HL-60 (cell line): ENCODE data around the gene CCDC54.

Source experiments
- DNase-seq, 2 experiments: peaks; one replicate each; pipeline ENCODE4 v3.0.0-alpha.2; 2010 to 2020; ENCODE audit warnings: low read depth in 1 of 2, low spot score in 1 of 2
- H3K27ac ChIP-seq: fragments of 250-450 bp; sonication (Bioruptor Pico); replicated peaks from 2 replicates; pipeline ENCODE4 v1.5.1; 2020; ENCODE audit warnings: mild to moderate bottlenecking, moderate library complexity
- H3K27me3 ChIP-seq: fragments of 250-450 bp; sonication (Bioruptor Pico); 2 replicates; pipeline ENCODE4 v1.5.1; 2021; ENCODE audit warnings: mild to moderate bottlenecking, moderate library complexity; ENCODE audit not compliant: insufficient read depth, poor library complexity, severe bottlenecking
- H3K4me3 ChIP-seq: replicated peaks from 2 replicates; pipeline ENCODE4 v1.5.1; 2011; ENCODE audit warnings: mild to moderate bottlenecking, control low read depth, low read length; ENCODE audit not compliant: insufficient read depth
- GABPA ChIP-seq: IDR thresholded peaks from 2 replicates; pipeline ENCODE4 v1.6.1; 2012; ENCODE audit warnings: low read depth
- POLR2AphosphoS5 ChIP-seq: IDR thresholded peaks from 2 replicates; pipeline ENCODE4 v1.6.1; 2012; ENCODE audit warnings: low read depth
- SPI1 ChIP-seq: IDR thresholded peaks from 2 replicates; pipeline ENCODE4 v1.6.1; 2012; ENCODE audit warnings: low read depth, mild to moderate bottlenecking, borderline replicate concordance
- TF ChIP-seq, protein P1 (sequence below): IDR thresholded peaks from one replicate; pipeline ENCODE4 v1.5.1; 2011; ENCODE audit warnings: low read length, control low read depth, inconsistent platforms; ENCODE audit not compliant: insufficient read depth
- TF ChIP-seq, protein P2 (sequence below): IDR thresholded peaks from 2 replicates; pipeline ENCODE4 v1.6.1; 2012; ENCODE audit warnings: low read depth; ENCODE audit not compliant: insufficient replicate concordance

Gene CCDC54

DNA sequence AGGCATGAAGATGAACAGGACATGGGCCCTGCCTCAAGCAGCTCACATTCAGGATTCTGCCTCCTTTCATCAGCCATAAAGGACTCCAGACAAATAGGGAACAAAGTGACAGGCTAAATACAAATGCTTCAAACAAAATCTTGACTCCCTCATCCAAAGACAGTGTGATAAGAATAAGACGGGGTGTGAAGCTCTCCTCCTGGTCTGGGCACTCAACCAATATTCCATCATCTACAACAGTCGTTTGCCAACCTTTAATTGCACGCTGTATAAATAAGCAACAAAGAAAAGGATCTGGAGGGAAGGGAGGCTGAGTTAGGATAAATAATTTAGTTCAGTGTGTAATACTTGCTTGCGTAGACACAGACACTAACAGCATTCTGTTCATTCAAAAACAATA lies 5.4 kb downstream of the CCDC54 start:
- no peak overlapping the region for H3K4me3 ChIP-seq
- DNase-seq: no peak
- H3K27ac ChIP-seq: no peak overlapping the region
- peaks cover 2% of the 10 kb centered on the region for H3K27me3 ChIP-seq
- TF ChIP-seq, protein P1, sequence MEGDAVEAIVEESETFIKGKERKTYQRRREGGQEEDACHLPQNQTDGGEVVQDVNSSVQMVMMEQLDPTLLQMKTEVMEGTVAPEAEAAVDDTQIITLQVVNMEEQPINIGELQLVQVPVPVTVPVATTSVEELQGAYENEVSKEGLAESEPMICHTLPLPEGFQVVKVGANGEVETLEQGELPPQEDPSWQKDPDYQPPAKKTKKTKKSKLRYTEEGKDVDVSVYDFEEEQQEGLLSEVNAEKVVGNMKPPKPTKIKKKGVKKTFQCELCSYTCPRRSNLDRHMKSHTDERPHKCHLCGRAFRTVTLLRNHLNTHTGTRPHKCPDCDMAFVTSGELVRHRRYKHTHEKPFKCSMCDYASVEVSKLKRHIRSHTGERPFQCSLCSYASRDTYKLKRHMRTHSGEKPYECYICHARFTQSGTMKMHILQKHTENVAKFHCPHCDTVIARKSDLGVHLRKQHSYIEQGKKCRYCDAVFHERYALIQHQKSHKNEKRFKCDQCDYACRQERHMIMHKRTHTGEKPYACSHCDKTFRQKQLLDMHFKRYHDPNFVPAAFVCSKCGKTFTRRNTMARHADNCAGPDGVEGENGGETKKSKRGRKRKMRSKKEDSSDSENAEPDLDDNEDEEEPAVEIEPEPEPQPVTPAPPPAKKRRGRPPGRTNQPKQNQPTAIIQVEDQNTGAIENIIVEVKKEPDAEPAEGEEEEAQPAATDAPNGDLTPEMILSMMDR: no peak
- TF ChIP-seq, protein P2, sequence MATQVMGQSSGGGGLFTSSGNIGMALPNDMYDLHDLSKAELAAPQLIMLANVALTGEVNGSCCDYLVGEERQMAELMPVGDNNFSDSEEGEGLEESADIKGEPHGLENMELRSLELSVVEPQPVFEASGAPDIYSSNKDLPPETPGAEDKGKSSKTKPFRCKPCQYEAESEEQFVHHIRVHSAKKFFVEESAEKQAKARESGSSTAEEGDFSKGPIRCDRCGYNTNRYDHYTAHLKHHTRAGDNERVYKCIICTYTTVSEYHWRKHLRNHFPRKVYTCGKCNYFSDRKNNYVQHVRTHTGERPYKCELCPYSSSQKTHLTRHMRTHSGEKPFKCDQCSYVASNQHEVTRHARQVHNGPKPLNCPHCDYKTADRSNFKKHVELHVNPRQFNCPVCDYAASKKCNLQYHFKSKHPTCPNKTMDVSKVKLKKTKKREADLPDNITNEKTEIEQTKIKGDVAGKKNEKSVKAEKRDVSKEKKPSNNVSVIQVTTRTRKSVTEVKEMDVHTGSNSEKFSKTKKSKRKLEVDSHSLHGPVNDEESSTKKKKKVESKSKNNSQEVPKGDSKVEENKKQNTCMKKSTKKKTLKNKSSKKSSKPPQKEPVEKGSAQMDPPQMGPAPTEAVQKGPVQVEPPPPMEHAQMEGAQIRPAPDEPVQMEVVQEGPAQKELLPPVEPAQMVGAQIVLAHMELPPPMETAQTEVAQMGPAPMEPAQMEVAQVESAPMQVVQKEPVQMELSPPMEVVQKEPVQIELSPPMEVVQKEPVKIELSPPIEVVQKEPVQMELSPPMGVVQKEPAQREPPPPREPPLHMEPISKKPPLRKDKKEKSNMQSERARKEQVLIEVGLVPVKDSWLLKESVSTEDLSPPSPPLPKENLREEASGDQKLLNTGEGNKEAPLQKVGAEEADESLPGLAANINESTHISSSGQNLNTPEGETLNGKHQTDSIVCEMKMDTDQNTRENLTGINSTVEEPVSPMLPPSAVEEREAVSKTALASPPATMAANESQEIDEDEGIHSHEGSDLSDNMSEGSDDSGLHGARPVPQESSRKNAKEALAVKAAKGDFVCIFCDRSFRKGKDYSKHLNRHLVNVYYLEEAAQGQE: no peak
- TF ChIP-seq POLR2AphosphoS5 (no peak), GABPA (no peak), SPI1 (no peak)

DNA sequence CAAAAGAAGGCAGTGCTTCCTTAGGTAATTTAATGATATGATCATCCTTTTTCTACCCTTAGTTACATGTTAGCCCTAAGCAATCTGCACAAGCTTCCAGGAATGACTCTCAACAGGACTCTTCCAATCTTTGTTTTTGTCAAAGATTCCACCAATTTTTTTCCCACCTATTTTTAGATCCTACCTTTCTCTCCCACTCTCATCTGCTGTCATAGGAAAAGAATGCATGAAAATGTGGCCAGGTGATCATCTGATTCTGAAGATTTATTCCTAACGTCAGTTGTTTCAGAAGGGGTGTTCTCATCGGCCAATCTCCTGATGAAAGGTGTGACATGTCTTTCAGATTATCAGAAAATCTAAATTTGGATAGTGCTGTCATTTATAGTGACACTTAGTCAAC lies 7.2 kb downstream of the CCDC54 start:
- TF ChIP-seq, protein P1: no peak
- TF ChIP-seq, protein P2: no peak
- no peak for TF ChIP-seq POLR2AphosphoS5
- TF ChIP-seq SPI1: no peak
- TF ChIP-seq GABPA: no peak
- no peak overlapping the region for H3K4me3 ChIP-seq
- no peak for DNase-seq
- peaks cover 2% of the 10 kb centered on the region for H3K27me3 ChIP-seq
- no peak overlapping the region for H3K27ac ChIP-seq

DNA sequence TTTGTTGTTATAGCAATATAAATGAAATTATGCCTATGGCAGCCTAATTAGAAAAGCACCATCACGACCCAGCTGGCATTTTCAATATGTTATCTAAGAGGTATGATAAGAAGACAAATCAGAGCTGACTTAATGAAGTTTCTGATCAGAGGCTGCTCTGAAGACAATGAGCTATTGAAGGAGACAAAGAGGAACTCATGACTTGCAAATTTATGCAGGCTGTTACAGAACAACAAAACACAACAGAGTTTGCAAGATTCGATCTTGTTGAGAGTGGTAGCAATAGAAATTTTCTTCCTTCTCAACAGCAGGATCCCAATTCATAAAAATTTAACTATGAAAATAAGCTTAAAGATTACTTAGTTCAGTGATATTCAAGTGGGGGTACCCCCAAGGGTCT lies 7.7 kb downstream of the CCDC54 start:
- Histone ChIP-seq H3K4me3 (no peak overlapping the region), H3K27me3 (peaks cover 1% of the 10 kb centered on the region), H3K27ac (no peak overlapping the region)
- TF ChIP-seq POLR2AphosphoS5: no peak
- TF ChIP-seq, protein P2: no peak
- TF ChIP-seq GABPA: no peak
- TF ChIP-seq, protein P1: no peak
- no peak for TF ChIP-seq SPI1
- DNase-seq: no peak
